GM19467 (cell line): Measurements from ENCODE around the gene NRP1.

Experiments used
- ATAC-seq: cut with Tn5 transposase; IDR thresholded peaks from one replicate; pipeline ENCODE4 v1.9.1; 2021; ENCODE audit warnings: mild to moderate bottlenecking, moderate library complexity; ENCODE audit not compliant: unreplicated experiment

Gene NRP1

GRCh38 chr10:33350041-33350440, 15.6 kb upstream of the NRP1 start:
- no peak for ATAC-seq

DNA sequence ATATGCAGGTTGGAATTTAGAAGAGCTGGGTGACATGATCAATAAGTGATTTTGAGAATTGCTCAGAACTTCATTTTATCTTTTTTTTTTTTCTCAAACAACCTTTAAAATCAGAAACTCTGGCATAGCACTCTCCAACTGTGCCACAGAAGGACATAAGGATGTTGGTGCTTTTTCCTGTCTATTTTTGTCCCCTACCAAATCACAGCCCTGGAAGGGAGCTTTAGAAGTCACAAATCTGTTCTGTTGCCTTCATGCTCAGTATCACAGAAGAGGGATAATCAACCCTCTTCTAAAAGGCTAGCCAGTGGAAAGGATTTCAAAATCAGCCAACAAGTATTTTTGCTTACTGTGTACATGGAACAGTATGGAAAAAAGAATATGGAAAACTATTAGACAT, 14.8 kb upstream of the NRP1 start:
- no peak for ATAC-seq

GRCh38 chr10:33347211-33347610, 12.7 kb upstream of the NRP1 start:
- ATAC-seq: no peak

DNA sequence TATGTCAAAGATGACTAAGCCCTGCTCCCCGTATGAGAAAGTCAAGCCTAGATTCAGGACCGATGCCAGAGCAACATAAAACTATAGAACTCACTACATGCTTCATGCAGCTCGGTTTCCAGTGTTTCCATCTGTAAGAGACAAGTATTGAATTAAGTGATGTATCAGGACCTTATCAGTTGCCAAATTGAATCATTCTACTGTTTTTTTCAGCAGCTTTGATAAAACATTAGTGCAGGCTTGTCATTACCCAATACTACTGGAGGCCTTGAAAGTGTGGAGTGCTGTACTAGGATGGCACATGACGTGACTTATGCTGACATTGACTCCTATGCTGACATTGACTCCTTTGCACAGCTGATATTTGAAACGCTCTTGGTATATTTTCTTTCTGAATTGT, 10.8 kb upstream of the NRP1 start:
- ATAC-seq: no peak

DNA sequence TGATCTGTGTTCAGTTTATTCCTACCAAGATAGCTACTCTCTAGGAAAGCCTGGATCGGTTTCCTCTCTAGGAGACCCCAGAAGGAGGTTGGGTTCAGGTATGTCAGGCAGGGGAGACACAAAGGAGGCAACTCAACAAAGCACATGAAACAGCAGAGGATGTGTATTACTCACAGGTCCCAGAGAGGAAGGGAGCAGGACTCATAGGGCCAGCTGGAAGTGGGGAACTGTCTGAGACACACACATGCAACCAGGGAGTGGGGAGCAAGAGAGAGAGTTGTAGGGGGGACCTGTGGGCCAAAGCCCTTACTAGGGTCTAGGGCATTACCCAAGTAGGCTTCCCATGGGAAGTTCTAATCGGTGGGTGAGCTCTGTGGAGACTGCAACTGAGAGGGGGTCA, 10.2 kb upstream of the NRP1 start:
- no peak for ATAC-seq

- no peak for ATAC-seq
Observed at GRCh38 chr10:33341637-33342036, 7.2 kb upstream of the NRP1 start.

GRCh38 chr10:33337326-33337957, 3.0 kb upstream of the NRP1 start:
- ATAC-seq: no peak

DNA sequence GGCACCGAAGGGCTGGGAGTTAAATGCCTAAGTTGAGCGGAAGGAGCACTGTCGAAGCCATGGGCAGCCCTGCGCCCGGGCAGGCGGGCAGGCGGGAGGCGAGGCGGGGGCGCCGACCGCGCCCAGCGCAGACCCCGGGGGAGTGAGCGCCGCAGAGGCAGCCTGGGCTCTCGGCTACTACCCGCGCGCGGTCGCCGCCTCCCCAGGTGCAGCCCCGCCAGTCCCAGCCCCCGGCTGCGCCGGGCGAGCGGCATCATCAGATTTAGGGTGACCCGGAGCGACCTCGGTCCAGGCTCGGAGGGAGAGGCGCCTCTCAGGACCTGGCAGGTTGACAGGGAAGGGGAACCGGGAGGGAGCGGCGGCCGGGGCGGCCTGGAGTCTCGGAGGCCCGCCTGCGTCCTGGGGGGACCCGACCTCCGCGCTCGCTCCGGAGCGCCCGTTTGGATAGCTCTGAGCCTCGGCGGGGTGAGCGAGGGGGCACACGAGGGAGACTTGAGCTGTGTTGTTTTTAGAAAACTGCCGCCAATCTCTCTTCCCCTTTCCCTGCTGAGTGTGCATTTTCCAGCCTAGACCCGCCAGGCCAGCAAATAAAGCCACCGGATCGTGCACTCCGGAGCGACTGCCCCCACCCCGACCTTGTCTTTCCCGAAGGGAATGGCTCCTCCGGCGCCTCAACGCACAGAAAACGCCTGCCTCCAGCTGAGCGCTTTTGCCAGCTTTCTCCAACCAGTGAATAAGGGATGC, 2.3 kb upstream of the NRP1 start:
- ATAC-seq: no peak

GRCh38 chr10:33335801-33336581, 1.5 kb upstream of the NRP1 start:
- ATAC-seq: no peak

DNA sequence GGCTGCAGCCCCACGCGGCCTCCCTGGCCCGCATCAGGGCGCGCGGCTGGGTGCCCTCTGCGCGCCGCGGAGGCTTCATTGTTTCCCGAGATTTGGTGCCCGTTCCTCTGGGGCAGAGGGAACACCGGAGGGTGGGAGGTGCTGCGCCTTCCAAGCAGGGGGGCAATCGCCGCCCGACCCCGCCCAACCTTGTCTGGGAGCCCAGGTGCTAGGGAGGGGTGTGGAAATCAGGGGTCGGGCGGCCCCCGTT, 1.0 kb upstream of the NRP1 start:
- ATAC-seq: no peak

DNA sequence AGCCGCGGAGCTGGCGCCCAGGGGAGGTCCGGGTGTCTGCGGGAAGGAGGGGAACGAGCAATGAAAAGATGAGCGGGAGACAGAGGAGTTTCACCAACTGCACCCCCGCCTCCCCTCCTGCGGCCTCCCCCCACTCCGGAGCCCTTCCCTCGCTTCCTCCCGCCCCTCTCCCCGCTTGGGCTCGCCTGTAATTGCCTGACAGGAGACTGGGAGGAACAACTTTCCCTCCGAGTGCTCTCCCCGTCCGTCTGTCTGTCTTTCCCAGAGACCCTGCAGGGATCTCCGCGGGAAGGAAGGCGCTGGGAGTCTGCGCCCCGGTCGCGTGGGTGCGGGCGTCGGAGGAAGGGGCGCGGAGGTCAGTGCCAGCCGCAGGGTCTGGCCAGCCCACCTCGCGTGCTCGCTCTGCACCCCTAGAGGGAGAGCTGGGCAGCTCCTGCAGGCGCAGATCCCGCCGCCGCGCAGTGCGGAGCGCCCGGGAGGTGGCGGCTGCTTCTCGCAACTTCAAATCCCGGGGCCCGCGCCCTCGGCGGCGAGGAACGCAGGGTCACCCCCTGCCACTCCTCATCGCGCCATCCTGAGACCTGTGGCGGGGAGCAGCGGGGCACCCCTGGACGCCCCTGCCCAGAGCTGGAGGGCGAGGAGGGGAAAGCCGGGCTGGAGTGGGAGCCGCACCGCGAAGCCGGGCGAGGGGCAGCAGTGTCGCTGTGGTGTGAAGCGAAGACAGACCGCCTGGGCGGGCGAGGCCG, 511 bp upstream of the NRP1 start:
- no peak for ATAC-seq

DNA sequence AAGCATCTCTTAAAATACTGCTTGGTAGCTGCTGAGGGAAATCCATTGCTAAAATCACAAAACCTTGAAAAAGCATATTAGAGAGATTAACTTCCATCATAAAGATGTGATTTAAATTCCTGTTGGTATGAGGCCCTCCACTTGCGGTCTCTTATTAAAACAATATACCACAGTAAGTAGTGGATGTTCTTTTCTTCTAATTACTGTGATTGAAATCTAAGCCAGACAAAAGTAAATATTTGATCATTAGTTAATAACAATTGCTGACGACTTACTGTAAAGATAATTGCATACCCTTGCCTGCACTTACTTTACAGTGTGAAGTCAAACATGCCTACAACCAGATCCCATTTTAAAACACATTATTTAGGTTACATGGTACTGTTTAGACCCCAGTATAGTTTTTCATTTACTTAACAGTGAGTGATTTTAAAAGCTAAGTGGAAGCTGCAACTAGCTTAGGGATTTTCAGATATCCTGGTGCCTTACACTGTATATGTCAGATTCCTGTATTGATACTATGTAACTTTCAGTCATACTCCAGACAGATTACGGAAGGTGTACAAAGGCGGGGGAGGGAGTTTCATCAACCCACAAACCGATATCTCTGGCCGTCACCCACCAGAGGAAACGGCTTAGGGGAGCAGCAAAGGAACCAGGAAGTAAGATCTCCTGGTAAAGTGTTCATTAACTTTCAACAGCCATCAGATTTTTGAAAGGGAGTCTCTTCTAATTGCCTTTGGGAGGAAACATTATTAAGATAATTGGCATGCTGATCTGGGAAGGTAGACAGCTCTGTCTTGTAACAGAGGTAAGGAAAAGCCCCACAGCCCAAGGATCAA, 986 bp downstream of the NRP1 start:
- ATAC-seq: no peak

DNA sequence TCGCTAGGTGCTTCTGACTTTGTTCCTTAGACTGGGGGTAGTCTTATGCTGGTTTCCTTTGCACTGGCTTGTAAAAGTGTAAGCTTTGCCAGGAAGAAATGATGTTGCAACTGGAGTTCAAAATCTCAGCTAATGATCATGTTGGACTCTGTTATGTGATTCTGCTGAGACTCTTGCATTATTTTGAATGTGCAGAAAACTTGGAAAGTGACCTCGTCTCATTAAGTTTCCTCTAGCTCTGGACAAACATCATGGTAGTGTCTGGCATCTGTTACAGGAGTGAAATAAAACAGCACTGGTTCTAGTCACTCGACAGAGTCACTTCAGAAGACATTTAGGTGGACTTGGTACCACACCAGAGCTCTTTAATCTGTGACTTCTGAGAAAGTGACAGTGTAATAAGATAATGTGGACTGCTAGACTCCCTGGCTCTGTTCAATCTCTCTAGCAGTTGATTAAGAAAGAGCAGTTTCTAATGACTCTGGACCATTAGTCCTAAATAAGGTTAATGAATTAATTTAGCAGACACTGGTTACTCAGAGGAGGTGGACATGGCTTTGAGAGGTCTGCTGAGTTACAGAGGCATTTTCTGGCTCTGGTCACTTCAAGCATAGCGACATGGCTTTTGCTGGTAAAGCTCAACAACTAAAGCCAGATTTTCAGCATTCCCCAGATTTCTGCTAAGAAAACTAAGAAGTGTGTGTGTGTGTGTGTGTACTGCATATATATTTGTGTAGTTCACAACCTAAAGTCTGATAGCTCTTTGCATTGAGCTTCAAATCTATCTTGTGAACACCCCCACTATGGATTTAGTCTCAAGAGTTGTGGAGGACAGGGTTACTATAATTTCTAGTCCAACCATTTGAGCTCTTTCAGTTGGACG, 2.0 kb downstream of the NRP1 start:
- ATAC-seq: no peak

GRCh38 chr10:33331379-33331694, 3.1 kb downstream of the NRP1 start:
- no peak for ATAC-seq

DNA sequence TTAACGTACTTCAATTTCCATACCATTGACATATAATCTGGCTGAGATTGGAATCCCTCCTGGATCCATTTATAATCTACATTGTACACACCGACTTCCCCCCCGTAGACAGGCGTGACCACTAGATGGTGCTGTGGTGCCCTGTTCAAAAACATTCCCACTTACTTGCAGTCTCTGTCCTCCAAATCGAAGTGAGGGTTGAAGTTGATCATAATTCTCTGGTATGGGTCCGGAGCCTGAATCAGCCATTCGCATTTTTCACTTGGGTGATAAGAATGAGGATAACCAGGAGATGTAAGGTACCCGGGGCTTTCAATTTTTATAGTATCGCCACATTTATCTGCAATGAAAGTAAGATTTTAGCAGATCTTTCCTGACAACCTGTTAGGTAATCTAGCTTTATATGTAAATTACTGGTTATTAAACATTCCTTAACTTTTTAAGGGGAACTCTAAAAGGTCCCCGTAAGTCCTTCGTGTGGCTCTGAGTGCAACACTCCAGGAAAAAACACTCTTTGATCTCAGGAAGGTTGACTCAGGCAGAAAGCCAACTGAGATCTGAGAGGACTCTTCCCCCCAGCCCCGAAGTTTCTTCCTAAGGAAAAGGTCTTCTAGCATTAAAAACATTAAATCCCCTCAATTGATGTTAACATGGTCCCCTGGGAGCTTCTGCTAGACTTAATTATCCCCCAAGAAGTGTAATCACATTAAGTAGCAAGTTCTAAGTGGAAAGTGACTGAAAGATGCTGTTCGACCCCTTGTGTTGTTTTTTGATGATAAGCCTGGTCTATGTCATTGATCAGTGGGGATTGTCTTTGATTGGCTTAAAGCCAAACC, 3.7 kb downstream of the NRP1 start:
- no peak for ATAC-seq

DNA sequence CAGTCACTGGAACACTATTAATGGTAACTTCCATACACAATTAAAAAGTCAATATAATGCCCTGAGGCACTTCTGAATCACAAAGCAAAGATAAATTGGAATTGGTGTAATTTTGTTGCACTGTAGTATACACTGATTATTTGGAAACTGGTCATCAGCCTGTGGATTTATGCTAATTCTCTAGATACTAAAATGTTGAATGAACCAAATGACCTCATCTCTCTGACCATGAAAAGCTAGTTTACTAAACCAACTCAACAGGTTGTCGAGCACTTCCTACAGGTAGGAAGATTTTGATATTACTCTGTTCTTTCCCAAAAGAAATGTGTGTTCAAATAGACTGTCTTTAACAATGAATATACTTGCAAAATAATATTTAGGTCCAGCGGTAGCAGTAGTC, 5.3 kb downstream of the NRP1 start:
- no peak for ATAC-seq

- ATAC-seq: no peak
Observed at GRCh38 chr10:33328253-33328652, 6.2 kb downstream of the NRP1 start.

DNA sequence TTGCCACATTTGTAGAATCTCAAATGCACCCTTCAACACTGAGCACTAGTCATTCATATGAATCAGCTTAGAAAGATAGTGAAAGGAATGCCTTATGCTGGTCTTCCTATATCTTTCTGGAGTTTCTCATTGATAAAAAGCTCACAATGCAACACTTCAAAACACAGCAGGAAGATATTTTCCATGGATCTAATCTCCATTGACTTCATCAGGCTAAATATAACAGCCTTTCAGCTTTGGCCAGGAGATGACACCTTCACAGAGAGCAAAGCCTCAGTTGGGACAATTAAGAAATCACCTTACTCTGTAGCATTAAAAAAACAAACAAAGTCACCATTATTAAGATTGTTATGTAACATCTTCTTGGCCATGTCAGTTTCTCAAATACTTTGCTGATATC, 6.7 kb downstream of the NRP1 start:
- no peak for ATAC-seq

- ATAC-seq: no peak
Observed at GRCh38 chr10:33326933-33327332, 7.5 kb downstream of the NRP1 start.
